HG02870 (cell line): ENCODE measurements around the gene CMBL.
A peak's percentile ranks its signal among the peaks of the same experiment; 100 is the strongest.
"Not testable (repeated sequence)": the region's sequence is repeated elsewhere in the genome, so short reads cannot be mapped to it uniquely, and the experiment has no call there.

Source experiments
- ATAC-seq: cut with Tn5 transposase; IDR thresholded peaks from one replicate; pipeline ENCODE4 v1.9.1; 2021; ENCODE audit warnings: mild to moderate bottlenecking, moderate library complexity; ENCODE audit not compliant: unreplicated experiment

The CMBL gene

GRCh38 chr5:10286862-10287227, 20.9 kb downstream of the CMBL start:
- ATAC-seq, result no peak

GRCh38 chr5:10286162-10286861, 21.4 kb downstream of the CMBL start:
- no peak for ATAC-seq

GRCh38 chr5:10285362-10285761, 22.3 kb downstream of the CMBL start:
- not testable (repeated sequence) for ATAC-seq

- peak; percentile 93 for ATAC-seq
Measured at GRCh38 chr5:10283927-10284635, 23.6 kb downstream of the CMBL start.

GRCh38 chr5:10279925-10280720, 27.6 kb downstream of the CMBL start:
- no peak for ATAC-seq

GRCh38 chr5:10279328-10279727, 28.4 kb downstream of the CMBL start:
- ATAC-seq, result no peak

GRCh38 chr5:10278658-10279279, 28.9 kb downstream of the CMBL start:
- ATAC-seq, result no peak

- ATAC-seq, result no peak
Measured at GRCh38 chr5:10277773-10278630, 29.7 kb downstream of the CMBL start.

- ATAC-seq, result no peak
Measured at GRCh38 chr5:10276691-10277090, 31.0 kb downstream of the CMBL start.

- no peak for ATAC-seq
Measured at GRCh38 chr5:10275991-10276390, 31.7 kb downstream of the CMBL start.

GRCh38 chr5:10275460-10275859, 32.2 kb downstream of the CMBL start:
- ATAC-seq, result no peak

- not testable (repeated sequence) for ATAC-seq
Measured at GRCh38 chr5:10272875-10273209, 34.9 kb downstream of the CMBL start.

GRCh38 chr5:10272053-10272874, 35.4 kb downstream of the CMBL start:
- ATAC-seq, result no peak

GRCh38 chr5:10268100-10268499, 39.6 kb downstream of the CMBL start:
- no peak for ATAC-seq

- ATAC-seq, result no peak
Measured at GRCh38 chr5:10266839-10267238, 40.9 kb downstream of the CMBL start.

- no peak for ATAC-seq
Measured at GRCh38 chr5:10266137-10266536, 41.6 kb downstream of the CMBL start.

GRCh38 chr5:10265245-10266109, 42.2 kb downstream of the CMBL start:
- ATAC-seq, result no peak

GRCh38 chr5:10264604-10265003, 43.1 kb downstream of the CMBL start:
- no peak for ATAC-seq

- ATAC-seq, result no peak
Measured at GRCh38 chr5:10262995-10263394, 44.7 kb downstream of the CMBL start.
